HK-2 (cell line): ENCODE measurements around the gene OR8D1.

ENCODE experiments used
- DNase-seq: peaks from one replicate; pipeline ENCODE4 v3.0.0-alpha.2; 2018; ENCODE audit not compliant: unreplicated experiment

Gene OR8D1

GRCh38 chr11:124313849-124314248 lies at the start of gene OR8D1:
Gene OR8D1 (minus strand): TSS chr11:124313949. CDS start chr11:124310766, 3,183 bp downstream.
- no peak for DNase-seq

GRCh38 chr11:124359566-124359965 lies 45.8 kb upstream of the OR8D1 start:
- no peak for DNase-seq

GRCh38 chr11:124346311-124346955 lies 32.7 kb upstream of the OR8D1 start:
- no peak for DNase-seq

GRCh38 chr11:124344346-124344745 lies 30.6 kb upstream of the OR8D1 start:
- DNase-seq = no peak

GRCh38 chr11:124340142-124340447 lies 26.3 kb upstream of the OR8D1 start:
- no peak for DNase-seq

- DNase-seq = no peak
Observed at GRCh38 chr11:124339396-124340141, 25.8 kb upstream of the OR8D1 start.

- no peak for DNase-seq
Observed at GRCh38 chr11:124331873-124332272, 18.1 kb upstream of the OR8D1 start.

GRCh38 chr11:124329787-124330478 lies 16.2 kb upstream of the OR8D1 start:
- no peak for DNase-seq

GRCh38 chr11:124327775-124328174 lies 14.0 kb upstream of the OR8D1 start:
- no peak for DNase-seq

GRCh38 chr11:124322356-124322755 lies 8.6 kb upstream of the OR8D1 start:
- DNase-seq = no peak

- DNase-seq = no peak
Observed at GRCh38 chr11:124320097-124320496, 6.3 kb upstream of the OR8D1 start, which contains the start of gene OR8D2. Gene OR8D2 (minus strand): TSS chr11:124320197. CDS start chr11:124320197, 0 bp downstream.

- no peak for DNase-seq
Observed at GRCh38 chr11:124315052-124315451, 1.3 kb upstream of the OR8D1 start.

GRCh38 chr11:124313131-124313530 lies 618 bp downstream of the OR8D1 start:
- no peak for DNase-seq

GRCh38 chr11:124311670-124312069 lies 2.1 kb downstream of the OR8D1 start:
- no peak for DNase-seq

- no peak for DNase-seq
Observed at GRCh38 chr11:124311269-124311668, 2.5 kb downstream of the OR8D1 start.

GRCh38 chr11:124310721-124311120 lies 3.0 kb downstream of the OR8D1 start:
- DNase-seq = no peak

- no peak for DNase-seq
Observed at GRCh38 chr11:124307093-124307492, 6.7 kb downstream of the OR8D1 start.

- DNase-seq = no peak
Observed at GRCh38 chr11:124302347-124303125, 11.2 kb downstream of the OR8D1 start.

GRCh38 chr11:124301548-124301947 lies 12.2 kb downstream of the OR8D1 start:
- DNase-seq = no peak

- no peak for DNase-seq
Observed at GRCh38 chr11:124297921-124298320, 15.8 kb downstream of the OR8D1 start.

GRCh38 chr11:124296016-124296415 lies 17.7 kb downstream of the OR8D1 start:
- DNase-seq = no peak

GRCh38 chr11:124294687-124295086 lies 19.1 kb downstream of the OR8D1 start:
- no peak for DNase-seq
